ENCODE results near the gene ASIC1.

ASIC1 gene

GRCh38 chr12:50042693-50043092 is 14.7 kb upstream of the ASIC1 start:
- FAIRE-seq (no peak), DNase-seq (ENCODE audit: insufficient read length) (no peak)
- no peak for TF ChIP-seq POLR2A (IDR thresholded peaks at IDR 0.05; ENCODE audit: low read depth, low read length)
- no peak for TF ChIP-seq POLR2AphosphoS5 (IDR thresholded peaks at IDR 0.05; ENCODE audit: low read depth, low read length)
- TF ChIP-seq TAF1 (IDR thresholded peaks at IDR 0.05; ENCODE audit: borderline replicate concordance, low read depth, low read length), result no peak

DNA sequence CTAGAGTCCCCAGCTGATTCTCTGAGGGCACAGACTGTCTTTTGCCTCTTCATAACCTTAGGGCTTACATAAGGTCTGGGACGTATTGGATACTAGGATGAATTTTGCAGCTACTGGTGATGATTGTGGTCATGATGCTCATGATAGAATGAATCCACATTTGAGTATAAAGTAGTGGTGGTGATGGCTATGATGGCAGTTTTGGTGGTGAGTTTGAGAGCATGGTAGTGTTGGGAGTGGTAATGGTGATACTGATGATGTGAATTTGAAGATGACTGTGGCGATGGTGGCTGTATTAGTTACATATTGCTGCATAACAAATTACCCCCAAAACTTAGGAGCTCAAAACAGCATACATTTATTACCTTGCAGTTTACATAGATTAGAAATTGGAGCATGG is 14.1 kb upstream of the ASIC1 start:
- TF ChIP-seq TAF1 (IDR thresholded peaks at IDR 0.05; ENCODE audit: borderline replicate concordance, low read depth, low read length) (no peak), POLR2AphosphoS5 (IDR thresholded peaks at IDR 0.05; ENCODE audit: low read depth, low read length) (no peak), POLR2A (IDR thresholded peaks at IDR 0.05; ENCODE audit: low read depth, low read length) (no peak)
- FAIRE-seq (no peak), DNase-seq (ENCODE audit: insufficient read length) (no peak)

DNA sequence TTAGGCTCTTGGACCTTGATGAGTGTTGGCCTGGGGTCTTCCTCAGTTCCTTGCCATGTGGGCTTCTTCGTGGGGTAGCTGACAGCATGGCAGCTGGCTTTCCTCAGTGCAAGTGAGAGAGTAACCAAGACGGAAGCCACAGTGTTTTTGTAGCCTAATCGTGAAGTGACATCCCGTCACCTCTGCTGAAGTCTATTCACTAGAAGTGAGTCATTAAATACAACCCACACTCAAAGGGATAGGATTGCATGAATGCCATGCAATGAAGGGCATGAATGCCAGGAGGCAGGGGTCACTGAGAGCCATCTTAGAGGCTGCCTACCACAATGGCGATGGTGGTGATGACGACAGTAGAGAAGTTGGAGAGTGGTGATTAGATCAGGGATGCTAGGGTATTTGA is 13.5 kb upstream of the ASIC1 start:
- FAIRE-seq (no peak), DNase-seq (ENCODE audit: insufficient read length) (no peak)

DNA sequence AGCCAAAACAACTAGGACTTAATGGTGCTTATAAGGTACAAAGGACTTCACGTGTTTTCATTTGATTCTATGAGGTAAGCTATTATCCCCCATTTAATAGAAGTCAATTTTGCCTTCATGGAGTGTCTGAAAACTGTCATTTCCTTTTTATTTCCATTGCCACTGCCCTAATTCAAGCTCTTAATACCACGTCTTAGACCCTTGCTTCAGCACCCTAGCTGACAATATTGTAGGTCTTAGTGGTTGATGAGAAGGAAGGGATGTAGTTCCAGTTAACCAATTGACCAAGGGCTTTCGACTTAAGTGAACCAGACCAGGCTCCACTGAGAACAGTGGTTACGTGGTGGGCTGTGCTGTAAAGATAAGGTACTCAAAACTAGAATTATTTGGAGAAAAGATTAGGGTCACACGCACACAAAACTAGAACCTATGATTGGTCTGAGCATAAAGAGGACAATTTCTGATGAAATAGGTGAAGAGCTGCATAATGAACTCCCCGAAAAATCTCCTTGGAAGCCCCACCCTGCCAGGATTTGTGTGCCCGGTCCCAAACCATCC is 9.6 kb upstream of the ASIC1 start:
- no peak for DNase-seq (ENCODE audit: insufficient read length)
- no peak for FAIRE-seq
- TF ChIP-seq TAF1 (IDR thresholded peaks at IDR 0.05; ENCODE audit: borderline replicate concordance, low read depth, low read length) (no peak), POLR2AphosphoS5 (IDR thresholded peaks at IDR 0.05; ENCODE audit: low read depth, low read length) (no peak), POLR2A (IDR thresholded peaks at IDR 0.05; ENCODE audit: low read depth, low read length) (no peak)

More for the DNA sequence above, 13.5 kb upstream of the ASIC1 start:
- TF ChIP-seq TAF1 (IDR thresholded peaks at IDR 0.05; ENCODE audit: borderline replicate concordance, low read depth, low read length), result no peak
- no peak for TF ChIP-seq POLR2A (IDR thresholded peaks at IDR 0.05; ENCODE audit: low read depth, low read length)
- TF ChIP-seq POLR2AphosphoS5 (IDR thresholded peaks at IDR 0.05; ENCODE audit: low read depth, low read length), result no peak

- no peak for FAIRE-seq
- no peak for TF ChIP-seq POLR2A (IDR thresholded peaks at IDR 0.05; ENCODE audit: low read depth, low read length)
- TF ChIP-seq TAF1 (IDR thresholded peaks at IDR 0.05; ENCODE audit: borderline replicate concordance, low read depth, low read length), result no peak
- no peak for TF ChIP-seq POLR2AphosphoS5 (IDR thresholded peaks at IDR 0.05; ENCODE audit: low read depth, low read length)
- no peak for DNase-seq (ENCODE audit: insufficient read length)
These were observed 7.9 kb upstream of the ASIC1 start for GRCh38 chr12:50049254-50050118.

DNA sequence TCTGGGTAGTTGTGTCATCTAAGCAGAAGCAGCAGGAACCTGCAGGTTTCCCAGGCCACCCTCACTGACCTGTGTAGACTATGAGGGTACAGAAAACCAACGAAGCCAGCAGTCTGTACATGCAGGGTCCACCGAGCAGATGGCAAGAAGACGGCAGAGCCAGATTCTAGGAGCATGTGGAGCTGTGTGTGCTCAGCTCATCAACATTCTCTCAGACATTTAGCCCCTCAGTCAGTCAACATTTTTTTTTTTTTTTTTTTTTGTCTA is 7.3 kb upstream of the ASIC1 start:
- FAIRE-seq (no peak), DNase-seq (ENCODE audit: insufficient read length) (no peak)

GRCh38 chr12:50050410-50051098 is 6.8 kb upstream of the ASIC1 start:
- DNase-seq (ENCODE audit: insufficient read length) (no peak), FAIRE-seq (no peak)
- no peak for TF ChIP-seq TAF1 (IDR thresholded peaks at IDR 0.05; ENCODE audit: borderline replicate concordance, low read depth, low read length)
- no peak for TF ChIP-seq POLR2A (IDR thresholded peaks at IDR 0.05; ENCODE audit: low read depth, low read length)
- TF ChIP-seq POLR2AphosphoS5 (IDR thresholded peaks at IDR 0.05; ENCODE audit: low read depth, low read length), result no peak

More for the DNA sequence above, 7.3 kb upstream of the ASIC1 start:
- TF ChIP-seq POLR2AphosphoS5 (IDR thresholded peaks at IDR 0.05; ENCODE audit: low read depth, low read length) (no peak), POLR2A (IDR thresholded peaks at IDR 0.05; ENCODE audit: low read depth, low read length) (no peak), TAF1 (IDR thresholded peaks at IDR 0.05; ENCODE audit: borderline replicate concordance, low read depth, low read length) (no peak)

GRCh38 chr12:50051101-50051806 is 6.1 kb upstream of the ASIC1 start:
- TF ChIP-seq TAF1 (IDR thresholded peaks at IDR 0.05; ENCODE audit: borderline replicate concordance, low read depth, low read length) (no peak), POLR2A (IDR thresholded peaks at IDR 0.05; ENCODE audit: low read depth, low read length) (no peak), POLR2AphosphoS5 (IDR thresholded peaks at IDR 0.05; ENCODE audit: low read depth, low read length) (no peak)
- no peak for DNase-seq (ENCODE audit: insufficient read length)
- no peak for FAIRE-seq

DNA sequence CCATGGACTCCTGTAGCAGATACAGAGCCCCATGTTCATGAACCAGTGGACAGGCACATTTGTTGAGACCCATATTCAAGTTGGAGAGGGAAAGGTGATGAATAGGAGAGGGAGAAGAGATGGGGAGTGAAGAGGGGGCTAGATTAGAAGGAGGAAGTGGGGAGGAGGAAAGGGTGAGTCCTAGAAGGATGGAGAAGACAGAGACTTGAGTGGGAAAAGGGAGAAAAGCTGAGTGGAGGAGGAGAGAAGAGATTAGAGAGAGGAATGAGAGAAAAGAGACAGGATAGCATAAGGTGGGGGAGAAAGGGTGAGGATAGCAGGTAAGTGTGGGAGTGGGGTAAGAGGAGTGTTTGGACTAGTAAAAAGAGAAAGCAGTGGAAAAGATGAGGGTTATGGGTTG is 4.9 kb upstream of the ASIC1 start:
- DNase-seq (ENCODE audit: insufficient read length), result no peak
- no peak for TF ChIP-seq POLR2AphosphoS5 (IDR thresholded peaks at IDR 0.05; ENCODE audit: low read depth, low read length)
- TF ChIP-seq TAF1 (IDR thresholded peaks at IDR 0.05; ENCODE audit: borderline replicate concordance, low read depth, low read length), result no peak
- TF ChIP-seq POLR2A (IDR thresholded peaks at IDR 0.05; ENCODE audit: low read depth, low read length), result no peak
- FAIRE-seq, result no peak

DNA sequence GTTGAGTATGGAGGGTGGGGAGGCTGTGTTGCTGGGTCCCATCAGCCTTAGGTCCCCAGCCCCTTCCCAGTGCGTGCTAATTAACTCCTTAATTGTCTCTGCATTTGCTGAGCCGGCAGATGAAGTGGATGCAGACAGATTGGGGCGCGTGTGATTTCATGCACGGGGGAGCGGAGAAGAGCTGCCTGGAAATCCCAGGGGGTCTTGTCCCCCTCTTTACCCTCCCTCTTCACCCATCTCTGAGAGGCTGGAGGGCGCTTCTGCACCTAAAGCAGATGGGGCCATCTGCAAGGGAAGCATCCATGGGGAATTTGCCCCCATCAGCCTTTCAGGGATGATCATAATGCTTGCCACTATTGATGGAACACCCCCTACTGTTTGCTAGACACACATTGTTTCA is 4.4 kb upstream of the ASIC1 start:
- TF ChIP-seq TAF1 (IDR thresholded peaks at IDR 0.05; ENCODE audit: borderline replicate concordance, low read depth, low read length) (no peak), POLR2AphosphoS5 (IDR thresholded peaks at IDR 0.05; ENCODE audit: low read depth, low read length) (no peak), POLR2A (IDR thresholded peaks at IDR 0.05; ENCODE audit: low read depth, low read length) (no peak)
- DNase-seq (ENCODE audit: insufficient read length) (no peak), FAIRE-seq (no peak)

GRCh38 chr12:50053583-50053982 is 3.8 kb upstream of the ASIC1 start:
- DNase-seq (ENCODE audit: insufficient read length) (no peak), FAIRE-seq (no peak)
- no peak for TF ChIP-seq POLR2AphosphoS5 (IDR thresholded peaks at IDR 0.05; ENCODE audit: low read depth, low read length)
- no peak for TF ChIP-seq TAF1 (IDR thresholded peaks at IDR 0.05; ENCODE audit: borderline replicate concordance, low read depth, low read length)
- no peak for TF ChIP-seq POLR2A (IDR thresholded peaks at IDR 0.05; ENCODE audit: low read depth, low read length)

Data from GM12892 (cell line).